OCI-LY3 (cell line): ENCODE results near the gene DNAH17.

Experiments used
- EZH2phosphoT487 ChIP-seq: fragments of 200-600 bp; shearing (Covaris generic); IDR thresholded peaks from 2 replicates; pipeline ENCODE4 v1.6.1; 2018; ENCODE audit warnings: antibody characterized with exemption, mixed run types, low read depth
- TF ChIP-seq, protein P1 (sequence below): fragments of 200-600, 300-600 bp; sonication (generic); IDR thresholded peaks from 2 replicates; pipeline ENCODE4 v1.5.1; 2014; ENCODE audit warnings: antibody characterized with exemption, low read length, low read depth

DNA sequence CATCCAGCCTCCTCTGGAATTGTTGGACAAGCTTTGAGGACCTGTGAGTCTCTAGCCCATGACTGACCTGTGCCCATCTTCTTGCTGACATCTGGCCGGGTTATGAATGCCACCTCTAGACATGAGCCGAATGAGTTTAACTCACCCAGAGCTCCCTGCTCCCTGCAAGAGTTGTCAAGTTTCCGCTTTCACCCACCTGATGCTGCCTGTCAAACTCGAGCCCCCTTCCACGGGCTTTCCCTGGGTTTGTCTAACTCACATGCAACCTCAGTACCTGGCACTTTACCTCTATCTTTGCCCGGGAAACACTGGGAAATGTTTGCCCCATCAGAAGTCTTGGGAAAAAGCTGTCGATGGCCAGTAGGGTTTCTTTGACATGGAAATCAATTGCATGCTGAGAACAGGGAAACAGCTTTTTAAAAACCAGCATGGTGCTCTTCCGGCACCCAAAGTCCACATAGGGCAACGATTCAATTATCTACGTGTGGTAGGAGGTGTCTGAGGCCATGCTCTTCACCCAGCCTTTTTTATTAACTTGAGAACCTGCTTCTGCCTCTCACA is 33.8 kb upstream of the DNAH17 start:
- TF ChIP-seq, protein P1, sequence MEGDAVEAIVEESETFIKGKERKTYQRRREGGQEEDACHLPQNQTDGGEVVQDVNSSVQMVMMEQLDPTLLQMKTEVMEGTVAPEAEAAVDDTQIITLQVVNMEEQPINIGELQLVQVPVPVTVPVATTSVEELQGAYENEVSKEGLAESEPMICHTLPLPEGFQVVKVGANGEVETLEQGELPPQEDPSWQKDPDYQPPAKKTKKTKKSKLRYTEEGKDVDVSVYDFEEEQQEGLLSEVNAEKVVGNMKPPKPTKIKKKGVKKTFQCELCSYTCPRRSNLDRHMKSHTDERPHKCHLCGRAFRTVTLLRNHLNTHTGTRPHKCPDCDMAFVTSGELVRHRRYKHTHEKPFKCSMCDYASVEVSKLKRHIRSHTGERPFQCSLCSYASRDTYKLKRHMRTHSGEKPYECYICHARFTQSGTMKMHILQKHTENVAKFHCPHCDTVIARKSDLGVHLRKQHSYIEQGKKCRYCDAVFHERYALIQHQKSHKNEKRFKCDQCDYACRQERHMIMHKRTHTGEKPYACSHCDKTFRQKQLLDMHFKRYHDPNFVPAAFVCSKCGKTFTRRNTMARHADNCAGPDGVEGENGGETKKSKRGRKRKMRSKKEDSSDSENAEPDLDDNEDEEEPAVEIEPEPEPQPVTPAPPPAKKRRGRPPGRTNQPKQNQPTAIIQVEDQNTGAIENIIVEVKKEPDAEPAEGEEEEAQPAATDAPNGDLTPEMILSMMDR, result no peak
- no peak for TF ChIP-seq EZH2phosphoT487
